Thyroid gland (tissue), 4 donors: ENCODE measurements around the gene SASH1. TPM values are rescaled to one million over a fixed set of nuclear protein-coding genes. Genes with fewer than 3 reads are reported as not detected.

Source experiments
- DNase-seq, 2 donors: peaks; one replicate each; pipeline ENCODE4 v3.0.0-alpha.2; 2019
- H3K27ac ChIP-seq, 3 donors: fragments of 200-600 bp; sonication (generic); 1 replicate in 2 of 3; 2 replicates in 1 of 3; pipeline ENCODE4 v1.5.1; 2016 to 2019; ENCODE audit warnings: mild to moderate bottlenecking in 1 of 3, moderate library complexity in 1 of 3
- H3K27me3 ChIP-seq: fragments of 200-600 bp; sonication (generic); one replicate; pipeline ENCODE4 v1.5.1; 2019
- H3K36me3 ChIP-seq, 2 donors: fragments of 200-600 bp; sonication (generic); one replicate each; pipeline ENCODE4 v1.5.1; 2016 to 2019
- H3K4me1 ChIP-seq, 2 donors: fragments of 200-600 bp; sonication (generic); one replicate each; pipeline ENCODE4 v1.5.1; 2017 to 2019
- H3K4me3 ChIP-seq, 3 donors: fragments of 200-600 bp; sonication (generic); replicated peaks in 1 of 3; 1 replicate in 2 of 3; 2 replicates in 1 of 3; pipeline ENCODE4 v1.5.1; 2016; ENCODE audit warnings: mild to moderate bottlenecking in 1 of 3
- H3K9me3 ChIP-seq: fragments of 200-600 bp; sonication (generic); one replicate; pipeline ENCODE4 v1.5.1; 2017
- CTCF ChIP-seq, 6 experiments: fragments of 200-600 bp in 3 of 6; fragments of 450-650 bp in 3 of 6; sonication (generic) in 3 of 6; IDR thresholded peaks; one replicate each; pipeline ENCODE4 v1.5.1; 2016 to 2019; ENCODE audit warnings: antibody characterized with exemption in 6 of 6, mild to moderate bottlenecking in 2 of 6, inconsistent platforms in 1 of 6, moderate library complexity in 1 of 6
- POLR2A ChIP-seq, 2 donors: fragments of 450-650 bp; IDR thresholded peaks; one replicate each; pipeline ENCODE4 v1.6.1; 2017; ENCODE audit warnings: antibody characterized with exemption in 2 of 2, mild to moderate bottlenecking in 2 of 2, moderate library complexity in 1 of 2
- WGBS, 2 donors: methylation state at CpG; one replicate each; pipeline ENCODE4 v1.1.5; 2017; 5-methylcytosine and 5-hydroxymethylcytosine counted together
- intact Hi-C: fragments of 100-400 bp; cut with DNase I; formaldehyde crosslinking; loops from one replicate; pipeline ENCODE4 v1.15.1; 2023
- total RNA-seq, 4 donors: library from RNA; depleted of rRNA; stranded (reverse); fragments of >200 nt; gene quantifications; one replicate each; pipeline ENCODE4 v1.2.3, GENCODE V29; 2016

SASH1 gene
- total RNA-seq, 4 donors from 2014 or later: 154 to 235 (median 190) TPM

GRCh38 chr6:148453906-148454305 is 111.3 kb downstream of the SASH1 start:
- TF ChIP-seq CTCF (IDR thresholded peaks at IDR 0.05) (no peak), POLR2A (IDR thresholded peaks at IDR 0.05) (no peak)
- no peak for DNase-seq
- Histone ChIP-seq H3K4me1 (peaks cover 26 to 38% of the 10 kb centered on the region in 2 donors), H3K4me3 (no peak overlapping the region), H3K27me3 (no peaks in the 10 kb centered on the region), H3K36me3 (peaks cover 0 to 3% of the 10 kb centered on the region in 2 donors), H3K9me3 (no peaks in the 10 kb centered on the region), H3K27ac (peak overlapping the region in 2 of 3 donors; percentile 34 to 92)
- WGBS, 2 donors: 92 to 93% methylated on average over 7 of the region's 7 CpGs
- intact Hi-C loops: loop anchor here (10.0 kb wide), 1 partner anchor 49 kb away; no protein-coding TSS in a partner anchor

GRCh38 chr6:148455225-148455624 is 112.6 kb downstream of the SASH1 start:
- Histone ChIP-seq H3K9me3 (no peaks in the 10 kb centered on the region), H3K36me3 (peaks cover 0 to 3% of the 10 kb centered on the region in 2 donors), H3K4me3 (no peak overlapping the region), H3K4me1 (peaks cover 28 to 38% of the 10 kb centered on the region in 2 donors), H3K27ac (peak overlapping the region in 2 of 3 donors; percentile 34 to 92), H3K27me3 (no peaks in the 10 kb centered on the region)
- no peak for TF ChIP-seq POLR2A (IDR thresholded peaks at IDR 0.05)
- intact Hi-C loops: loop anchor here (10.0 kb wide), 1 partner anchor 50 kb away; no protein-coding TSS in a partner anchor
- 80 to 82% methylated on average over 10 of the region's 10 CpGs for WGBS, 2 donors
- DNase-seq: no peak

- intact Hi-C loops: loop anchor here (10.0 kb wide), 1 partner anchor 51 kb away; no protein-coding TSS in a partner anchor
- peaks cover 33 to 39% of the 10 kb centered on the region in 2 donors for H3K4me1 ChIP-seq
- no peak overlapping the region for H3K4me3 ChIP-seq
- no peak for TF ChIP-seq POLR2A (IDR thresholded peaks at IDR 0.05)
- TF ChIP-seq CTCF (IDR thresholded peaks at IDR 0.05): no peak
- H3K9me3 ChIP-seq: no peaks in the 10 kb centered on the region
- peaks cover 0 to under 1% of the 10 kb centered on the region in 2 donors for H3K36me3 ChIP-seq
- WGBS, 2 donors: 80 to 90% methylated on average over 15 to 20 of the region's 20 CpGs
- H3K27ac ChIP-seq: peak overlapping the region in 2 of 3 donors; percentile 34 to 92
- no peaks in the 10 kb centered on the region for H3K27me3 ChIP-seq
- DNase-seq: no peak
Observed at GRCh38 chr6:148455674-148456558, 113.3 kb downstream of the SASH1 start.

- no peak for TF ChIP-seq POLR2A (IDR thresholded peaks at IDR 0.05)
- TF ChIP-seq CTCF (IDR thresholded peaks at IDR 0.05): no peak
- no peaks in the 10 kb centered on the region for H3K27me3 ChIP-seq
- H3K4me3 ChIP-seq: no peak overlapping the region
- peak overlapping the region in 1 of 3 donors; percentile 30 for H3K27ac ChIP-seq
- peaks cover 35 to 40% of the 10 kb centered on the region in 2 donors for H3K4me1 ChIP-seq
- WGBS, 2 donors: 95% methylated on average over 10 of the region's 10 CpGs
- intact Hi-C loops: loop anchor here (10.0 kb wide), 1 partner anchor 52 kb away; no protein-coding TSS in a partner anchor
- H3K9me3 ChIP-seq: no peaks in the 10 kb centered on the region
- DNase-seq: no peak
- no peaks in the 10 kb centered on the region for H3K36me3 ChIP-seq
Observed at GRCh38 chr6:148457137-148457842, 114.7 kb downstream of the SASH1 start.

- no peak for TF ChIP-seq CTCF (IDR thresholded peaks at IDR 0.05)
- TF ChIP-seq POLR2A (IDR thresholded peaks at IDR 0.05): no peak
- Histone ChIP-seq H3K36me3 (no peaks in the 10 kb centered on the region), H3K27me3 (no peaks in the 10 kb centered on the region), H3K4me3 (no peak overlapping the region), H3K4me1 (peaks cover 33 to 40% of the 10 kb centered on the region in 2 donors), H3K27ac (peak overlapping the region in 1 of 3 donors; percentile 30), H3K9me3 (no peaks in the 10 kb centered on the region)
- DNase-seq: no peak
- WGBS, 2 donors: 96 to 99% methylated on average over 4 of the region's 4 CpGs
- intact Hi-C loops: loop anchor here (10.0 kb wide), 1 partner anchor 53 kb away; no protein-coding TSS in a partner anchor
Observed at GRCh38 chr6:148457843-148458159, 115.2 kb downstream of the SASH1 start.
